ENCODE measurements around the gene LAMTOR2. TPM values are rescaled to one million over a fixed set of nuclear protein-coding genes. Genes with fewer than 3 reads are reported as not detected.
"Not testable (repeated sequence)": the region's sequence is repeated elsewhere in the genome, so short reads cannot be mapped to it uniquely, and the experiment has no call there.

Gene LAMTOR2
- polyA plus RNA-seq, 3 donors = 99.8 to 227 (median 210) TPM

DNA sequence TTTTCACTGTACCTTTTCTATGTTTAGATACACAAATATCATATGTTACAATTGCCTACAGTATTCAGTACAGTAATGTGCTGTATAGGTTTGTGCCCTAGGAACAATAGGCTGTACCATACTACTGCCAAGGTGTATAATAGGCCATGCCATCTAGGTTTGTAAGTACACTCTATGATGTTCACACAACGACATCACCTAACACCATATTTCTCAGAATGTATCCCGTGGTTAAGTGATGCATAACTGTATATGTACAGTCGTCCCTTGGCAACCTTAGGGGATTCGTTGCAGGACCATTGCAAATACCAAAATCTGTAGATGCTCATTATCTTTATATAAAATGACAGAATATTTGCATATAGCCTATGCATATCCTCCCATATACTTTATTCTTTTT lies 28.0 kb upstream of the LAMTOR2 start:
- intact Hi-C loops (cut with micrococcal nuclease) = loop anchor here in 1 of 2 donors (2.0 kb wide), 1 partner anchor 24 kb away; no protein-coding TSS in a partner anchor
- Mint-ChIP-seq H3K27ac (no peak overlapping the region), H3K9me3 (peaks cover 0 to 3% (median 0%) of the 10 kb centered on the region in 7 donors)

GRCh38 chr1:156033011-156033410 lies 21.6 kb upstream of the LAMTOR2 start:
- Mint-ChIP-seq H3K9me3 (peaks cover 0 to 1% (median 0%) of the 10 kb centered on the region in 7 donors), H3K36me3 (peaks cover 10 to 16% of the 10 kb centered on the region in 2 donors), H3K27me3 (ENCODE audit: low read depth in 3 of 3) (peaks cover 2 to 9% (median 4%) of the 10 kb centered on the region in 3 donors), H3K27ac (no peak overlapping the region), H3K4me1 (peaks cover 2% of the 10 kb centered on the region), H3K4me3 (no peak overlapping the region)
- Histone ChIP-seq H3K27me3 (ENCODE audit: control insufficient read depth in 2 of 2, insufficient read depth in 2 of 2, low read length in 2 of 2) (no peaks in the 10 kb centered on the region), H3K4me3 (replicated peaks in 1 of 3; ENCODE audit: low read depth in 2 of 3, low read length in 3 of 3) (no peak overlapping the region), H3K9me3 (replicated peaks in 1 of 2; ENCODE audit: control insufficient read depth in 1 of 2, insufficient read depth in 1 of 2, low read length in 2 of 2) (no peaks in the 10 kb centered on the region), H2AFZ (ENCODE audit: insufficient read depth, low read depth, low read length, poor library complexity, severe bottlenecking) (no peak overlapping the region), H3K9ac (ENCODE audit: insufficient read depth, low read length, poor library complexity, severe bottlenecking) (no peak overlapping the region), H4K20me1 (ENCODE audit: insufficient read depth, low read length) (no peaks in the 10 kb centered on the region), H3K79me2 (ENCODE audit: insufficient read depth, low read length) (no peaks in the 10 kb centered on the region), H3K27ac (ENCODE audit: low read depth in 1 of 2, low read length in 2 of 2) (no peak overlapping the region), H3K36me3 (replicated peaks in 1 of 2; ENCODE audit: control insufficient read depth in 1 of 2, insufficient read depth in 2 of 2, low read length in 2 of 2) (peaks cover 5 to 8% of the 10 kb centered on the region in 2 donors), H3K4me1 (ENCODE audit: control insufficient read depth in 1 of 2, insufficient read depth in 2 of 2, low read length in 2 of 2) (no peaks in the 10 kb centered on the region), H3K4me2 (replicated peaks; ENCODE audit: extremely low read depth, low read length, poor library complexity, severe bottlenecking) (no peak overlapping the region)
- WGBS (ENCODE audit: insufficient coverage) = 48% methylated on average over 4 of the region's 6 CpGs
- TF ChIP-seq, protein P1, sequence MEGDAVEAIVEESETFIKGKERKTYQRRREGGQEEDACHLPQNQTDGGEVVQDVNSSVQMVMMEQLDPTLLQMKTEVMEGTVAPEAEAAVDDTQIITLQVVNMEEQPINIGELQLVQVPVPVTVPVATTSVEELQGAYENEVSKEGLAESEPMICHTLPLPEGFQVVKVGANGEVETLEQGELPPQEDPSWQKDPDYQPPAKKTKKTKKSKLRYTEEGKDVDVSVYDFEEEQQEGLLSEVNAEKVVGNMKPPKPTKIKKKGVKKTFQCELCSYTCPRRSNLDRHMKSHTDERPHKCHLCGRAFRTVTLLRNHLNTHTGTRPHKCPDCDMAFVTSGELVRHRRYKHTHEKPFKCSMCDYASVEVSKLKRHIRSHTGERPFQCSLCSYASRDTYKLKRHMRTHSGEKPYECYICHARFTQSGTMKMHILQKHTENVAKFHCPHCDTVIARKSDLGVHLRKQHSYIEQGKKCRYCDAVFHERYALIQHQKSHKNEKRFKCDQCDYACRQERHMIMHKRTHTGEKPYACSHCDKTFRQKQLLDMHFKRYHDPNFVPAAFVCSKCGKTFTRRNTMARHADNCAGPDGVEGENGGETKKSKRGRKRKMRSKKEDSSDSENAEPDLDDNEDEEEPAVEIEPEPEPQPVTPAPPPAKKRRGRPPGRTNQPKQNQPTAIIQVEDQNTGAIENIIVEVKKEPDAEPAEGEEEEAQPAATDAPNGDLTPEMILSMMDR (IDR thresholded peaks at IDR 0.05) = no peak
- intact Hi-C loops (cut with micrococcal nuclease) = no loop called here
- no peak for DNase-seq

More for the DNA sequence above, 28.0 kb upstream of the LAMTOR2 start:
- Mint-ChIP-seq H3K4me3 (no peak overlapping the region), H3K27me3 (ENCODE audit: low read depth in 3 of 3) (peaks cover 11 to 19% (median 17%) of the 10 kb centered on the region in 3 donors), H3K4me1 (peaks cover 4% of the 10 kb centered on the region), H3K36me3 (no peaks in the 10 kb centered on the region)
- no peak overlapping the region for H3K4me2 ChIP-seq (replicated peaks; ENCODE audit: extremely low read depth, low read length, poor library complexity, severe bottlenecking)
- no peak overlapping the region for H2AFZ ChIP-seq (ENCODE audit: insufficient read depth, low read depth, low read length, poor library complexity, severe bottlenecking)
- no peaks in the 10 kb centered on the region for H3K79me2 ChIP-seq (ENCODE audit: insufficient read depth, low read length)
- H3K9ac ChIP-seq (ENCODE audit: insufficient read depth, low read length, poor library complexity, severe bottlenecking) = no peak overlapping the region
- DNase-seq = no peak
- no peak overlapping the region for H3K27ac ChIP-seq (ENCODE audit: low read depth in 1 of 2, low read length in 2 of 2)
- no peaks in the 10 kb centered on the region for H4K20me1 ChIP-seq (ENCODE audit: insufficient read depth, low read length)
- H3K4me3 ChIP-seq (replicated peaks in 1 of 3; ENCODE audit: low read depth in 2 of 3, low read length in 3 of 3) = no peak overlapping the region
- TF ChIP-seq, protein P1 (IDR thresholded peaks at IDR 0.05) = no peak
- no peaks in the 10 kb centered on the region for H3K27me3 ChIP-seq (ENCODE audit: control insufficient read depth in 2 of 2, insufficient read depth in 2 of 2, low read length in 2 of 2)
- no peaks in the 10 kb centered on the region for H3K4me1 ChIP-seq (ENCODE audit: control insufficient read depth in 1 of 2, insufficient read depth in 2 of 2, low read length in 2 of 2)
- no peaks in the 10 kb centered on the region for H3K9me3 ChIP-seq (replicated peaks in 1 of 2; ENCODE audit: control insufficient read depth in 1 of 2, insufficient read depth in 1 of 2, low read length in 2 of 2)
- no CpG with 5 or more reads among the region's 4 CpGs for WGBS (ENCODE audit: insufficient coverage)
- no peaks in the 10 kb centered on the region for H3K36me3 ChIP-seq (replicated peaks in 1 of 2; ENCODE audit: control insufficient read depth in 1 of 2, insufficient read depth in 2 of 2, low read length in 2 of 2)

- H3K9me3 ChIP-seq (replicated peaks in 1 of 2; ENCODE audit: control insufficient read depth in 1 of 2, insufficient read depth in 1 of 2, low read length in 2 of 2); H3K9ac ChIP-seq (ENCODE audit: insufficient read depth, low read length, poor library complexity, severe bottlenecking); H3K36me3 ChIP-seq (replicated peaks in 1 of 2; ENCODE audit: control insufficient read depth in 1 of 2, insufficient read depth in 2 of 2, low read length in 2 of 2); intact Hi-C loops (cut with micrococcal nuclease); H3K79me2 ChIP-seq (ENCODE audit: insufficient read depth, low read length); H3K9me3 Mint-ChIP-seq; H3K4me2 ChIP-seq (replicated peaks; ENCODE audit: extremely low read depth, low read length, poor library complexity, severe bottlenecking); H3K4me3 Mint-ChIP-seq; H3K27ac Mint-ChIP-seq; DNase-seq; H3K27ac ChIP-seq (ENCODE audit: low read depth in 1 of 2, low read length in 2 of 2); H4K20me1 ChIP-seq (ENCODE audit: insufficient read depth, low read length); H2AFZ ChIP-seq (ENCODE audit: insufficient read depth, low read depth, low read length, poor library complexity, severe bottlenecking); H3K4me3 ChIP-seq (replicated peaks in 1 of 3; ENCODE audit: low read depth in 2 of 3, low read length in 3 of 3); H3K4me1 ChIP-seq (ENCODE audit: control insufficient read depth in 1 of 2, insufficient read depth in 2 of 2, low read length in 2 of 2); H3K27me3 ChIP-seq (ENCODE audit: control insufficient read depth in 2 of 2, insufficient read depth in 2 of 2, low read length in 2 of 2); H3K4me1 Mint-ChIP-seq; H3K27me3 Mint-ChIP-seq (ENCODE audit: low read depth in 3 of 3): not testable (repeated sequence)
- WGBS (ENCODE audit: insufficient coverage) = 100% methylated on average over 1 of the region's 4 CpGs
- peaks cover 13 to 29% of the 10 kb centered on the region in 2 donors for H3K36me3 Mint-ChIP-seq
These were observed 19.6 kb upstream of the LAMTOR2 start for GRCh38 chr1:156034991-156035390.

All from CD14-positive monocyte (primary cell).